NK-92 treated with Interleukin-12 subunit alpha and Interleukin-12 subunit beta, amount 100 ng/mL, for 24 hours (cell line): ENCODE measurements around the gene QSOX2.

ENCODE experiments used
- DNase-seq: peaks from one replicate; lab custom pipeline; 2025; lab: John Stamatoyannopoulos, UW

The QSOX2 gene

GRCh38 chr9:136190656-136191055 is 55.0 kb downstream of the QSOX2 start:
- no peak for DNase-seq

- no peak for DNase-seq
These were observed 55.4 kb downstream of the QSOX2 start for GRCh38 chr9:136190237-136190601.

- DNase-seq, result no peak
These were observed 56.0 kb downstream of the QSOX2 start for GRCh38 chr9:136189394-136190236.

GRCh38 chr9:136187683-136188586 is 57.7 kb downstream of the QSOX2 start:
- DNase-seq, result no peak

GRCh38 chr9:136187197-136187596 is 58.4 kb downstream of the QSOX2 start:
- no peak for DNase-seq

- no peak for DNase-seq
These were observed 59.2 kb downstream of the QSOX2 start for GRCh38 chr9:136186386-136186785.

GRCh38 chr9:136185596-136186366 is 59.8 kb downstream of the QSOX2 start:
- no peak for DNase-seq

- DNase-seq, result no peak
These were observed 60.5 kb downstream of the QSOX2 start for GRCh38 chr9:136185066-136185465.

GRCh38 chr9:136182850-136183422 is 62.7 kb downstream of the QSOX2 start:
- DNase-seq, result no peak

- DNase-seq, result no peak
These were observed 63.2 kb downstream of the QSOX2 start for GRCh38 chr9:136182420-136182787.

- DNase-seq, result no peak
These were observed 63.7 kb downstream of the QSOX2 start for GRCh38 chr9:136181784-136182419.

- no peak for DNase-seq
These were observed 65.0 kb downstream of the QSOX2 start for GRCh38 chr9:136180586-136180985.

- no peak for DNase-seq
These were observed 65.9 kb downstream of the QSOX2 start for GRCh38 chr9:136179761-136180160.

- no peak for DNase-seq
These were observed 66.5 kb downstream of the QSOX2 start for GRCh38 chr9:136179101-136179616.

- no peak for DNase-seq
These were observed 66.9 kb downstream of the QSOX2 start for GRCh38 chr9:136178773-136179075.

GRCh38 chr9:136178061-136178772 is 67.4 kb downstream of the QSOX2 start:
- no peak for DNase-seq

GRCh38 chr9:136177224-136177623 is 68.4 kb downstream of the QSOX2 start:
- DNase-seq, result no peak

- no peak for DNase-seq
These were observed 69.9 kb downstream of the QSOX2 start for GRCh38 chr9:136175616-136176197.

- DNase-seq, result no peak
These were observed 70.6 kb downstream of the QSOX2 start for GRCh38 chr9:136174779-136175615.
